SK-N-SH (cell line): ENCODE measurements around the gene FKBP11.

Experiments used
- ELF1 ChIP-seq: IDR thresholded peaks from 2 replicates; pipeline ENCODE4 v1.4.0; 2012
- EZH2phosphoT487 ChIP-seq: fragments of 200-600 bp; sonication (generic); IDR thresholded peaks from 2 replicates; pipeline ENCODE4 v1.6.1; 2017; ENCODE audit warnings: low read depth, mixed run types, mild to moderate bottlenecking, antibody characterized with exemption, moderate library complexity, borderline replicate concordance
- MXI1 ChIP-seq: IDR thresholded peaks from 2 replicates; pipeline ENCODE4 v1.6.1; 2012; ENCODE audit warnings: mild to moderate bottlenecking, low read depth, low read length, improper control_type of control experiment
- NRF1 ChIP-seq: IDR thresholded peaks from 2 replicates; pipeline ENCODE4 v1.6.1; 2012; ENCODE audit warnings: low read depth, mild to moderate bottlenecking, low read length
- POLR2AphosphoS5 ChIP-seq: IDR thresholded peaks from 2 replicates; pipeline ENCODE4 v1.6.1; 2012; ENCODE audit warnings: low read depth, low read length
- RAD21 ChIP-seq: IDR thresholded peaks from 2 replicates; pipeline ENCODE4 v1.6.1; 2012; ENCODE audit warnings: mild to moderate bottlenecking, low read length
- SMC3 ChIP-seq: IDR thresholded peaks from 2 replicates; pipeline ENCODE4 v1.6.1; 2012; ENCODE audit warnings: low read depth, low read length, improper control_type of control experiment
- TCF12 ChIP-seq: IDR thresholded peaks from 2 replicates; pipeline ENCODE4 v1.4.0; 2012
- TEAD4 ChIP-seq: IDR thresholded peaks from 2 replicates; pipeline ENCODE4 v1.4.0; 2012; ENCODE audit warnings: mild to moderate bottlenecking, borderline replicate concordance; ENCODE audit not compliant: insufficient read depth
- YY1 ChIP-seq: IDR thresholded peaks from 2 replicates; pipeline ENCODE4 v1.4.0; 2012; ENCODE audit warnings: low read depth, mild to moderate bottlenecking
- TF ChIP-seq, protein P1 (sequence below): fragments of 200-600 bp; sonication (generic); IDR thresholded peaks from 2 replicates; pipeline ENCODE4 v1.6.1; 2017; ENCODE audit warnings: antibody characterized with exemption, mild to moderate bottlenecking, moderate library complexity
- TF ChIP-seq, protein P2 (sequence below): IDR thresholded peaks from 2 replicates; pipeline ENCODE4 v1.4.0; 2012; ENCODE audit warnings: low read depth
- TF ChIP-seq, protein P3 (sequence below): IDR thresholded peaks from 2 replicates; pipeline ENCODE4 v1.6.1; 2012; ENCODE audit warnings: mild to moderate bottlenecking, low read depth, low read length, moderate library complexity
- TF ChIP-seq, protein P4 (sequence below): IDR thresholded peaks from 2 replicates; pipeline ENCODE4 v1.4.0; 2012; ENCODE audit warnings: low read depth, borderline replicate concordance

DNA sequence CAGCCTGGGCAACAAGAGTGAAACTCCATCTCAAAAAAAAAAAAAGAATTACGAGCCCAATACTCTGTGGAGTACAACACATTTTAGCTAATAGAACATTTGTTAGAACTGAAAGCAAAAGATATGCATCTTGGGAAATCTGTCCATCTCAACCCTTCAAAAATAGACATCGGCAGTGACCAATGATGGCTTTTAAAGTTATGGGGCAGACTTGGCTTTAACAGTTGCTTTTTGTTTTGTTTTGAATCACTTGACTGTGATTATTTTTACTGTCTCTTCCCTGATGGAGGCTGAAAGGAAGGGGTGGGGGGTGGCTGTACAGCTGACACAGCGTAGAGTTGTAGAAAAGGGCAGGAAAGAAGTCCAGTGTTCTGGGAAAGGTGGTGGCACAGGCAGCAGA, 2.2 kb downstream of the FKBP11 start:
- TF ChIP-seq, protein P1, sequence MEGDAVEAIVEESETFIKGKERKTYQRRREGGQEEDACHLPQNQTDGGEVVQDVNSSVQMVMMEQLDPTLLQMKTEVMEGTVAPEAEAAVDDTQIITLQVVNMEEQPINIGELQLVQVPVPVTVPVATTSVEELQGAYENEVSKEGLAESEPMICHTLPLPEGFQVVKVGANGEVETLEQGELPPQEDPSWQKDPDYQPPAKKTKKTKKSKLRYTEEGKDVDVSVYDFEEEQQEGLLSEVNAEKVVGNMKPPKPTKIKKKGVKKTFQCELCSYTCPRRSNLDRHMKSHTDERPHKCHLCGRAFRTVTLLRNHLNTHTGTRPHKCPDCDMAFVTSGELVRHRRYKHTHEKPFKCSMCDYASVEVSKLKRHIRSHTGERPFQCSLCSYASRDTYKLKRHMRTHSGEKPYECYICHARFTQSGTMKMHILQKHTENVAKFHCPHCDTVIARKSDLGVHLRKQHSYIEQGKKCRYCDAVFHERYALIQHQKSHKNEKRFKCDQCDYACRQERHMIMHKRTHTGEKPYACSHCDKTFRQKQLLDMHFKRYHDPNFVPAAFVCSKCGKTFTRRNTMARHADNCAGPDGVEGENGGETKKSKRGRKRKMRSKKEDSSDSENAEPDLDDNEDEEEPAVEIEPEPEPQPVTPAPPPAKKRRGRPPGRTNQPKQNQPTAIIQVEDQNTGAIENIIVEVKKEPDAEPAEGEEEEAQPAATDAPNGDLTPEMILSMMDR: no peak
- TF ChIP-seq, protein P2, sequence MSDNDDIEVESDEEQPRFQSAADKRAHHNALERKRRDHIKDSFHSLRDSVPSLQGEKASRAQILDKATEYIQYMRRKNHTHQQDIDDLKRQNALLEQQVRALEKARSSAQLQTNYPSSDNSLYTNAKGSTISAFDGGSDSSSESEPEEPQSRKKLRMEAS: no peak
- TF ChIP-seq TCF12: no peak
- TF ChIP-seq, protein P3, sequence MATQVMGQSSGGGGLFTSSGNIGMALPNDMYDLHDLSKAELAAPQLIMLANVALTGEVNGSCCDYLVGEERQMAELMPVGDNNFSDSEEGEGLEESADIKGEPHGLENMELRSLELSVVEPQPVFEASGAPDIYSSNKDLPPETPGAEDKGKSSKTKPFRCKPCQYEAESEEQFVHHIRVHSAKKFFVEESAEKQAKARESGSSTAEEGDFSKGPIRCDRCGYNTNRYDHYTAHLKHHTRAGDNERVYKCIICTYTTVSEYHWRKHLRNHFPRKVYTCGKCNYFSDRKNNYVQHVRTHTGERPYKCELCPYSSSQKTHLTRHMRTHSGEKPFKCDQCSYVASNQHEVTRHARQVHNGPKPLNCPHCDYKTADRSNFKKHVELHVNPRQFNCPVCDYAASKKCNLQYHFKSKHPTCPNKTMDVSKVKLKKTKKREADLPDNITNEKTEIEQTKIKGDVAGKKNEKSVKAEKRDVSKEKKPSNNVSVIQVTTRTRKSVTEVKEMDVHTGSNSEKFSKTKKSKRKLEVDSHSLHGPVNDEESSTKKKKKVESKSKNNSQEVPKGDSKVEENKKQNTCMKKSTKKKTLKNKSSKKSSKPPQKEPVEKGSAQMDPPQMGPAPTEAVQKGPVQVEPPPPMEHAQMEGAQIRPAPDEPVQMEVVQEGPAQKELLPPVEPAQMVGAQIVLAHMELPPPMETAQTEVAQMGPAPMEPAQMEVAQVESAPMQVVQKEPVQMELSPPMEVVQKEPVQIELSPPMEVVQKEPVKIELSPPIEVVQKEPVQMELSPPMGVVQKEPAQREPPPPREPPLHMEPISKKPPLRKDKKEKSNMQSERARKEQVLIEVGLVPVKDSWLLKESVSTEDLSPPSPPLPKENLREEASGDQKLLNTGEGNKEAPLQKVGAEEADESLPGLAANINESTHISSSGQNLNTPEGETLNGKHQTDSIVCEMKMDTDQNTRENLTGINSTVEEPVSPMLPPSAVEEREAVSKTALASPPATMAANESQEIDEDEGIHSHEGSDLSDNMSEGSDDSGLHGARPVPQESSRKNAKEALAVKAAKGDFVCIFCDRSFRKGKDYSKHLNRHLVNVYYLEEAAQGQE: no peak
- no peak for TF ChIP-seq RAD21
- TF ChIP-seq ELF1: no peak
- no peak for TF ChIP-seq EZH2phosphoT487
- no peak for TF ChIP-seq SMC3
- TF ChIP-seq YY1: no peak
- TF ChIP-seq MXI1: no peak
- TF ChIP-seq TEAD4: no peak
- no peak for TF ChIP-seq POLR2AphosphoS5
- TF ChIP-seq NRF1: no peak
- TF ChIP-seq, protein P4, sequence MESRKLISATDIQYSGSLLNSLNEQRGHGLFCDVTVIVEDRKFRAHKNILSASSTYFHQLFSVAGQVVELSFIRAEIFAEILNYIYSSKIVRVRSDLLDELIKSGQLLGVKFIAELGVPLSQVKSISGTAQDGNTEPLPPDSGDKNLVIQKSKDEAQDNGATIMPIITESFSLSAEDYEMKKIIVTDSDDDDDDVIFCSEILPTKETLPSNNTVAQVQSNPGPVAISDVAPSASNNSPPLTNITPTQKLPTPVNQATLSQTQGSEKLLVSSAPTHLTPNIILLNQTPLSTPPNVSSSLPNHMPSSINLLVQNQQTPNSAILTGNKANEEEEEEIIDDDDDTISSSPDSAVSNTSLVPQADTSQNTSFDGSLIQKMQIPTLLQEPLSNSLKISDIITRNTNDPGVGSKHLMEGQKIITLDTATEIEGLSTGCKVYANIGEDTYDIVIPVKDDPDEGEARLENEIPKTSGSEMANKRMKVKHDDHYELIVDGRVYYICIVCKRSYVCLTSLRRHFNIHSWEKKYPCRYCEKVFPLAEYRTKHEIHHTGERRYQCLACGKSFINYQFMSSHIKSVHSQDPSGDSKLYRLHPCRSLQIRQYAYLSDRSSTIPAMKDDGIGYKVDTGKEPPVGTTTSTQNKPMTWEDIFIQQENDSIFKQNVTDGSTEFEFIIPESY: no peak
